GM21367 (cell line): ENCODE measurements around the gene STOML1.
"Not testable (repeated sequence)": the region's sequence is repeated elsewhere in the genome, so short reads cannot be mapped to it uniquely, and the experiment has no call there.

Source experiments
- ATAC-seq: cut with Tn5 transposase; IDR thresholded peaks from one replicate; pipeline ENCODE4 v1.9.1; 2021; ENCODE audit not compliant: unreplicated experiment

Gene STOML1

GRCh38 chr15:73988445-73988969 is 3.6 kb downstream of the STOML1 start:
- no peak for ATAC-seq

- ATAC-seq: no peak
Measured at GRCh38 chr15:73987681-73988444, 4.2 kb downstream of the STOML1 start.

GRCh38 chr15:73987250-73987649 is 4.8 kb downstream of the STOML1 start:
- ATAC-seq: no peak

- ATAC-seq: no peak
Measured at GRCh38 chr15:73986776-73987056, 5.4 kb downstream of the STOML1 start.

- no peak for ATAC-seq
Measured at GRCh38 chr15:73986055-73986775, 5.9 kb downstream of the STOML1 start.

GRCh38 chr15:73985101-73985873 is 6.8 kb downstream of the STOML1 start:
- ATAC-seq: no peak

GRCh38 chr15:73984208-73984979 is 7.7 kb downstream of the STOML1 start:
- no peak for ATAC-seq

GRCh38 chr15:73983773-73984172 is 8.3 kb downstream of the STOML1 start:
- ATAC-seq: no peak

- no peak for ATAC-seq
Measured at GRCh38 chr15:73983211-73983727, 8.8 kb downstream of the STOML1 start.

- ATAC-seq: no peak
Measured at GRCh38 chr15:73982222-73982962, 9.7 kb downstream of the STOML1 start.

GRCh38 chr15:73981761-73982221 is 10.3 kb downstream of the STOML1 start:
- no peak for ATAC-seq

GRCh38 chr15:73979636-73980035 is 12.5 kb downstream of the STOML1 start:
- no peak for ATAC-seq

- no peak for ATAC-seq
Measured at GRCh38 chr15:73978896-73979295, 13.2 kb downstream of the STOML1 start.

- not testable (repeated sequence) for ATAC-seq
Measured at GRCh38 chr15:73975440-73976125, 16.5 kb downstream of the STOML1 start.

GRCh38 chr15:73973683-73974200 is 18.4 kb downstream of the STOML1 start:
- not testable (repeated sequence) for ATAC-seq

GRCh38 chr15:73972984-73973682 is 19.0 kb downstream of the STOML1 start:
- no peak for ATAC-seq

GRCh38 chr15:73969151-73969759 is 22.8 kb downstream of the STOML1 start:
- no peak for ATAC-seq

GRCh38 chr15:73968461-73968860 is 23.6 kb downstream of the STOML1 start:
- ATAC-seq: no peak
